Activated gamma-delta T cell (primary cell): ENCODE measurements around the gene STUM.
"Not testable (repeated sequence)": the region's sequence is repeated elsewhere in the genome, so short reads cannot be mapped to it uniquely, and the experiment has no call there.

Source experiments
- DNase-seq: peaks from one replicate; lab custom pipeline; 2025; lab: John Stamatoyannopoulos, UW

STUM gene

DNA sequence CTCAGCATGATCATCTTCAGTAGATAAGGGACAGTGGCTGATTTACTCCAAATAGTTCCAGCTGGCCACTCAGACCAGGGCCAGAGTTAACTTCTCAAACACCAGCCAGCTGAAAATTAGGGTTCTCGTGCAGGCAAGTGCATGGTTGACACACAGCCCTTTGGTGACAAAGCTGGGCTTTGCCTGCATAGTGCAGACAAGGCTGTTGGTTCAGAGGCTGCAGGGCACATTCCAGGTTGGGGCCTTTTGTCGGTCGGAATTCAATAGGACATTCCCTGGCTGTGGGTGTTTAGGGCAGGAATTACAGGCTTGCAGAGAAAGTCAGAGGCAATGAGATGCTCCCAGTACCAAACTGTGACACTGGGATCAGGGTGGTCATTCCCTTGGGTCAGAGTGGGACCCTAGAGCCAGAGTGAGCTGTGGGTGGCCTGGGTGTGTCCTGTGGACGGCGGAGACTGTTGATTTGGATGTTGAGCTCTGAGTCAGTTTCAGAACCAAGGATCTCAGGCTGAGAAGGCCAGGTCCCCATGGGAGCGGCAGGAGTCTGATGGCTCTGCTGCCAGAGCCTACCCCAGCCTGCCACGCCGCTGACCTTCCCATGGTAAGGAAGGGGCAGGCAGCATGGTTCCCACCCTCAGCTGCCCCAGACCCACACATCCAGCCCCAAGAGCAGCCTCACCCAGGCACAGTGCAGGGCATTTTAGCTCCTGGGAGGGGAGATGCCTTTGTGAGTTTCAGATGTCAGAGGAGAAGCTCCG lies 56.2 kb downstream of the STUM start:
- DNase-seq = no peak

DNA sequence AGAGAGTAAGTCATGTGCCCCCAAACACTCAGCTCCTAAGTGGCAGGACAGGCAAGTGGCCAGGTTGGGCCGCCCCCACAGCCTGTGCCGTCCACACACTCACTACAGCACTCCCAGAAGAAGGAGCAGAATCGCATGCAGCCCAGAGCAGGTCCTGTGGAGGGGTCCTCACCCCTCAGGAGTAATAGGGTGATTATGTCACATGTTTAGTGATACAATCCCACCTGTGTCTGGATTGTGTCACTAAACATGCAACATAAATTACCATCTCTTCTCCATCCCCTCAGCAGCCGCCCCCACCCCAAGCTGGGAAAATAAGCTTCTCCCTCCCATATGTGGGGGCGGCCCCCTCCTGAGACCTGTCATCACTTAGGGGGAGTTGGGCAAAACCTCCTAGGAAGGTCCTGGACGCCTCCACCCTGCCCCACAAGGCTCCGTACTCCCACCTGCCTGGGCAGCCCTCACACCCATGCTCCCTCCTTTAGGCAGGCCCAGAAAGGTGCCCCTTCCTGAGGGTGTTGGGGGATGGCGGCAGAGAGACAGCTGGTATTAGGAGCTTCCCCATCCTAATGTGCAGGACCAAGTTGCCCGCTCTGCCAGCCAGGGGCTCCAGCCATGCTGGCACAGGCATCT lies 56.9 kb downstream of the STUM start:
- no peak for DNase-seq

DNA sequence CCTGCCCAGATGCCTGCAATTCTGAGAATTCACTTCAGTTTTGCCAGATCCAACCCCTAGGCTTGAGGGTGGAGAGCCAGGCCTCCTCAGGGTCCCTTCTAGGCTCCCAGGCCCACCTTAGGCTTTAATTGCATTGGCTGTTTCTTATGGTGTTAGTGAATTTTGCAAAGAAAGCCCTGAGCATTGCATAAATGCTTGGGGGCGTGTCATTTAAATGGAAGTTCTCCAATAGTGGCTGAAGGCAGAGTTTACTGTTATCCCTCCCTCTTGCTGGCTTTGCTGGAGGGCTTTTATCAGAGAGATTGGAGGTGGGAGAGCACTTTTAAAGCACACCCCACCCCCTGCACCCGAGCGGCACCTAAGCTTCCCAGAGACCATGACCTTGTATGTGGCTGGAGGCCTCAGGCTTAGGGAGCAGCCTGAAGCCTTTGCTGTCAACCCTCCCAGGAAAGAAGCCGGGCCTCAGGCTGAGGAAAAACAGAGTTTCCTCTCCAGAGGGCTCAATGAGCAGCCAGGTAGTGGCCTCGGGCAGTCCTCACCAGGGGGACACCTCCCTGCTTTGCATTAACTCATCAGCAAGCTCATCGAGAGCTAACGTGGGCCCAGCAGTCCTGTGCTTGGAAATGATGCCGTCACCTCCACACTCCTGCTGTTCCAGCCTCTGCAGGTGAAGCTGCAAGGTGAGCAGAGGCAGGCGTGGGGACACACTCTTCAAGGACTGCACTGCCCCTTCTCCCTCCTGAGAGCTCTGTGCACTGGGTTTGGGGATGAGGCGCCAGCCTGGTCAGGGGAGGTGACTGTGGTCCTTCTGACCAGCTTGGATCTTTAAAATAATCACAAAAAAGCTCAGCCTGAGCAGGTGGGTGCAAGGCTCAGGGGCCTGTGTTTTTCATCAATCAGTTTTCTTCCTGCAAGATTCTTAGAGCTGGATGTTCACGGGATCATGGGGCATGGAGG lies 58.0 kb downstream of the STUM start:
- no peak for DNase-seq

DNA sequence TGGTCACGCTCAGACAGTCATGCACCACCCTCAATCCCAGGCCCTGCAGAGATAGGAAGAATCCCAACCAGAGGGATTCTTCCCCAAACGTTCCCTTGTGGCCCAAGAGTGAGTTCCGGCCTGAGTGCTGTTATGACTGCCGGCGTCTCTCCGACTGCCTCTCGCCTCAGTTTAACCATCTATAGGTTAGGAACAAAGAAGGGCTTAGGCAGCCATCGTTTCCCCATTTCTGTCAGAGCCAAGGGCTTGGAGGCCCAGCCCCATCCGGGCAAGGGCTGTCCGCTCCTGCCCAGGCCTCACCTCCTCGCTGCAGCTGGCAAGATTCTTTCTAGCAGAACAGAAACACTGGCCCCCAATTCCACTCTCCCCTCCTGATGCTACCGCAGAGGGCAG lies 58.7 kb downstream of the STUM start:
- DNase-seq = no peak

DNA sequence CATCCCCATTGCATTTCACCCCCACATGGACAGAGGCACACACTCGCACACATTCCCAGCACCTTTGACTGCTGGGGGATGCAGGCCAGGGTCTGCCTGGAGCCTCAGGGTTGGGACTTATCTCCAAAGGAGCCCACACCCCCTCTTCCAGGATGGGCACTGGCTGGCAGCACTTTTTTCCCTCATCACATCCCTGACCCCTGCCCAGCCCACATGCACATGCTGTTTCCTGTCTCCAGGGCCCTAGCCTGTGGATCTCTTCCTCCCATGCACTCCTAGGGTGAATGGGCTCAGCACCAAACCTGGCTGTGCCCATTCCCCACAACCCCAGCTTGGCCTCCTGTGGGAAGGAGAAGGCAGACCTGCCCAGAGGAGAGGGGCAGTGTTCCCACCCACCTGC lies 59.3 kb downstream of the STUM start:
- no peak for DNase-seq

DNA sequence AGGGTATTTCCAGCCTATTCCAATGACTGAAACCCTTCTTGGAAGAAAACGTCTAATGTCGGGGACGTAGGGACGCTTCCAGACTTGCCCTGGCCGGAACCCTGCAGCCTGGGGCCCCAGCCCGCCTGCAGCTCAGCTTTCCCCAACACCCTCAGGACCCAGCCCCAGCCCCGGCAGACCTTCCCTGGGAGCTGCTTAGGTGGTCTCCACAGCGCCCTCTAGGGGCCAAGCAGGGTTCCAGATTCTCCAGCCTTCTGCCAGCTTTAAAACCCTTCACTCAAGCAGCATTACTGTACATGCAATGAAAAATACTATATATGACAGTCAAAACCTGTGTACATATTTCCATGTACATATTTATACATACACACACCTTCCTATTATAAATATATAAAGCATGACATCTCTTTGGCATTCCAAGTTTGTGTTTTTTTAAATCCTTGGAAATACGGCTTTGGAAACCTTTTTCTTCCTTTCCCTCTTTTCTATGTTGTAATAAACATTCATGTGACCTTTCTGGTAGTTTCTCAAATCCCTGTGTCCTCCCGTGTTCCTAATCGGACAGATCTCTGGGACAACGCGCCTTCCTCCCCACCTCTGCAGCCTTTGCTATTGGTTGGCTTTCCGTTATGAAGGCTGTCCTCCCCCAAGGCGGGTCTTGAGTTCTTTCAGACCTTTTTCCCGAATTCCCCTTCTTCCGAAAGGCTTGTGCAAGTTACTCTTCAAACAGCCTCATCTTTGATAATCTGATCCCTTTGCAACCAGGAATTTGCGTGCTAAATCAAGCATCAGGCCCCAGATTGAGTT lies 60.3 kb downstream of the STUM start:
- DNase-seq = no peak

DNA sequence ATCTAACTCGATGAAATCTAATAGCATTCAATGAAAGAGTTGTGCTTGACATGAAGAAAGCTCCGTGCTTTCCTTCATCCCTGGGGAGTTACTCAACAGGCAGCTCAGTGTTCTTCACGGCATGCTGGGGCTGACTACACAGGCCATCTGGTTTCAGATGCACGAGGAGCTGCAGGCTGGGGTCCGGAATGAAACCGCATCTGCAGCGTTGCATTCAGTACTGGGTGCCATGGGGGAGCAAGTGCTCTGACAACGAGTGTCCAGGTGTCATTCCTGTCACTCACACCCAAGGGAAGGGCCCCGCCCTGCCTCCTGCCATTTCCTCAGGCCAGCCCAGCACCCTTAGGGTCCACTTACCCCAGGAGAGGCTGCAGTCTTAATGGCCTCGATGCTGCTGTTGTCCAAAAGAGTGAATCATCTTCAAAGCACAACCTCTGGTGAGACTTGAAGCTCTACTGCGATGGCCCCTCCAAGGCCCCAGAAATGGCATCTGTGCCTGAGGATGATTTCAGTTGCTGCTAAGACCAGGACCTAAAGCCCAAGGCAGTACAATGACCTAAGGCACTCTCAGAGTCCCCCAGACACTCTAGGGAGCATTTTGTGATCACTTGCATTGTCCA lies 61.4 kb downstream of the STUM start:
- DNase-seq = no peak

DNA sequence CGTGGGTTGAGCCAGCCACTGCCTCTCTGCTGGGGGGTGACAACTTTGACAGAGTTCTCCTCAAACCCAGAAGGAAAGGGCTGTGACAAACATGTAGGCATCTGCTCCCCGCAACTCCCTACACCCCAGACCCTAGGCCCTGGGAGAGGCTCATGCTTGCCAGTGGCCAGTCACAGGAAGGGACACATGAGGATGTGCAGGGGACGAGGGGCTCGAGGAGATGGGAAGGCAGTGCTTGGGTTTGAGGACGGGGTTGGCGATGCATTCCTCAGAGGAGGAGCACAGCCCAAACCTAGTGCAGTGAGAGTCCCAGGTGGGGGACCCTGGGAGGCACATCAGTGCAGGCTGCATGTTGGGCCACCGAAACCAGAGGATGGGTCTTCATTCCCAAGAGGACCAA lies 62.1 kb downstream of the STUM start:
- DNase-seq = no peak

DNA sequence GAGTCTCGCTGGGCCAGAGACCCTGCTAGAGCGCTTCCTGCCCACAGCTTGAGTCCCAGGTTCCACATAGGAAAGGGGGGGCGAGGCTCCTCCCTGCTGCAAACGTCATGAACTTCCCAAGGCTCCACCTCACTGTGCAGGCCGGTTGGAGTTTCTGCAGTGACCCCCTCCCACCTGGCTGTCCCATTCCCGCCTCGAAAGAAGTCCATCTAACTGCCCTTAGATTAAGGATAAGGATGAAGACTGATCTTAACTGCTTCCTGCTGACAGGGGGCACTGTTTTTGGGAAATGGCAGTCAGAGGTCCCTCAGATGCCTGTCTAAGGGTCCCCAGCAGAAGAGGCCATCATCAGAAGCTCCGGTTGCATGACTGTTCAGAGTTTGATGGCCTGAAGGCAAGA lies 62.7 kb downstream of the STUM start:
- DNase-seq = no peak

DNA sequence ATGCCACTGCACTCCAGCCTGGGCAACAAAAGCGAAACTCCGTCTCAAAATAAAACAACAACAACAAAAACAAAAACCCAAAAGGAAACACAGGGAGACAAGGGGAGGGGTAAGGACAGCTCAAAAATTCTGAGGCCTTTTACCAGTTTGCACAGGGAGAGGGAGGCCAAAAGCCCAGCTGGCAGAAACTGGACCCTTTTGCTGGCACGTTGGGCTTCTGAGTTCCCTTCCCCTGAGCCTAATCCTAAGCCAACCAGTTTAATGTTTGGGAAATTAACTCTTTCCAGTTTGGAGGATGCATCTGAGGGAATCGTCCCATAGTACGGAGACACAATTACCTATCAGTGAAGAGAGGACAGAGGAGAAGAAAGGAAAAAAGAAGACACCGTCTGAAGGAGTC lies 63.4 kb downstream of the STUM start:
- DNase-seq = not testable (repeated sequence)

DNA sequence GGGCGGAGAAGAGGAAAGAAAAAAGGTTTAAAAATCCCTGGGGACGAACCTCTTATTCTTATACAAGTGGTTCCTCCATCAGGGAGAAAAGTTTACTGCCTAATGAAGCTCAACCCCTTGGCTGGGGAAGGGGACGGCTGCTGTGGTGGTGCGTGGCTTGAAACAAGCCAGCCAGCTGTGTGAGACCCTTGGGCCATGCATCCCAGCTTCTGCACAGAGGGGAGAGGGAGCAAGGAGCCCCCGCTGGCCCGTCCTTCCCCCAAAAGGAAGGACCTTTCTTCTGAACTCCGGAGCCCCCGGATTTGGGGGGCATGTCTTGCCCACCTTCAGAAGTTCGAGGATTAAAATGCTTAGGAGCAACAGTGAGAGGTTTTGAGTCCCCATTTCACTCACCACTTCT lies 67.3 kb downstream of the STUM start:
- DNase-seq = no peak

DNA sequence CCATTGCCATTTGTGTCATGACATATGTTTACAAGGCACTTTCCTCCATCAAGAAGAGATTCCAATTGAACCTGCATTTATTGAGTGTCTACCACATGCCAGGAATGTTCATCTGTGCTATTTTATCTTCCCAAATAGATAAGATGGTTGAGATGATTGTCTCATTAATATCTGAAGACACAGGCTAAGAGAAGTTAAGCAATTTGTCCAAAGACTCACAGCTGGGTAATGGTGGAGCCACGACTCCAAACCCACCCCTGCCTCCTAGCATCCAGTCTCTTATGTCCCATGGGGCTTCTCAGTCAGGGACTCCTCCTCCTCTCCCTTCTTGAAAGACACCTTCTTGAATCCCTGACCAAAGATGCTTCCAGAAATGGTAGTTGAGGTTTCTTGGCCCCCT lies 68.1 kb downstream of the STUM start:
- no peak for DNase-seq

DNA sequence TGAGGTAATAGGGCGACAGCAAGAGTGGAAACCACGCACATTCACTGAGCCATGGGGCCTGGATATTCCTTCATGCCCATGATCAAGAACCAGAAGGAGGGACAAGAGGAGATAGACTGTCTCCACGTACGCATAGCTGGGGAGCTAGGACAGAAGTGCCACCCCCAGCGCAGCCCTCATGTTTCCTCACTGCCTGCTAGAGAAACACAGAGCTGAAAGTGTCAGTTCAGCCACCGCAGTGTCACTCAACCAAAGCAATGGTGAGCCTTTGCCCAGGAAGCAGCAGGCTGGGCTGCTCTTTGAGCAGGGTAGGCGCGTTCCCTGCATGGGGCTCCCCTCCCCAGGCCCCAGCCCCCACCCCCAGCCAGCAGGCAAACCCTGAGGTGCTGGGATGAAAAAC lies 68.5 kb downstream of the STUM start:
- DNase-seq = no peak

DNA sequence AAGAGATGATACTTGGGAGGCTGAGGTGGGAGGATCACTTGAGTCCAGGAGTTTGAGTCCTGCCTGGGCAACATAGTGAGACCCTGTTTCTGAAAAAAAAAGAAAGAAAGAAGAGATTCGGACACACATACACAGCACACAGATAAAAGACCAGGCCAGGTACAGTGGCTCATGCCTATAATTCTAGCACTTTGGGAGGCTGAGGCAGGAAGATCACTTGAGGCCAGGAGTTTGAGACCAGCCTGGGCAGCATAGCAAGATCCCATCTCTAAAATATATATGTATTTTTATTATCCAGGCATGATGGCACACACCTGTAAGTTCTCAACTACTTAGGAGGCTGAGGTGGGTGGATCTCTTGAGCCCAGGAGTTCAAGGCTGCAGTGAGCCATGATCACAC lies 69.2 kb downstream of the STUM start:
- DNase-seq = not testable (repeated sequence)

DNA sequence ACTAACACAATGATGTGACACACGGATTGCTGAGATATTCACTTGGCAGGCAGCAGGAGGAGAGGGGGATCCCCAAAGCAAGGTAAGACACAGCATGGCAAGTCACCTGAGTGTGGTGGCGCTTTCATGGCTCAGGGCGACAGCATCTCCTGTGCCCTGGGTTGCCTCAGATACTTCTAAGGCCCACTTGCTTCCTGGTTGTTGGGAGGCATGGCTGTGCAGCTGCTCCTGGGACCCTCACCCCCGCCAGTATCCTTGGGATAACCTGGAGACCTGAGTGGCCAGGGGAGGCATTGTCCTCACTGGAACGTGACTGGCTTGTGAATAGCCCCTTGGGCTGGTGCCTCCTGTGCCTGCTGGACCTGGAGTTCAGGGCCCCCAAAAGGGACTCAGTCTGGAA lies 69.8 kb downstream of the STUM start:
- no peak for DNase-seq

DNA sequence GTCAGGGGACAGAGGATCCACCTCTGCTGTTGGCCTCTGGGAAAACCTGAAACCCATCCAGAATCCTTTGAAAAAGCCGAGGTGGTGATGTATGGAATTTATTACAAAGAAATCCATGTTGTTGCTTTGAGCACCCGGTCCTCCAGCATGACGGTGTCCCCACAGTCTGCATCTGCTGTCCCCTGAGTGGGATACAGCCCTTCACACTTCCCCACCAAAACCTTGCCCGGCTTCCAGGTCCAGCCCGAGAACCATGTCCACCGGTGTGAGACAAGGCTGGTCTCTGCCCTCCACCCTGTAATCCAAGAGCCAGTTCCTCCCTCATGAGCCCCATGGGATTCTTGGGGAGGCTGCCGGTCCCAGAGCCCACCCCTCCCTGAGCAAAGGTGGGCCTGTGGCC lies 70.5 kb downstream of the STUM start:
- DNase-seq = no peak

DNA sequence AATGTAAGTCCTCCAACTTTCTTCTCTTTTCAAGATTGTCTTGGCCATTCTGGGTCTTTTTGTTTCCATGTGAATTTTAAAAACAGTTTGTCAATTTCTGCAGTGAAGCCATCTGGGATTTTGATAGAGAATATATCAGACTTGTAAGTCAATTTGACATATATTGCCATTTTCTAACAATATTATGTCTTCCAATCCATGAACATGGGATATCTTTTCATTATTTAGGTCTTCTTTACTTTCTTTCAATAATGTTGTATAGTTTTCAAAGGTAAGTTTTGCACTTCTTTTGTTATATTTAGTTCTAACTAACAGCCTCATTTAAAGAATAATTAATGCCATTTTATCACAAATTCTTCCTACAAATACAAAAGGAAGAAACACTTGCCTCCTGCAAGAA lies 73.4 kb downstream of the STUM start:
- DNase-seq = no peak

DNA sequence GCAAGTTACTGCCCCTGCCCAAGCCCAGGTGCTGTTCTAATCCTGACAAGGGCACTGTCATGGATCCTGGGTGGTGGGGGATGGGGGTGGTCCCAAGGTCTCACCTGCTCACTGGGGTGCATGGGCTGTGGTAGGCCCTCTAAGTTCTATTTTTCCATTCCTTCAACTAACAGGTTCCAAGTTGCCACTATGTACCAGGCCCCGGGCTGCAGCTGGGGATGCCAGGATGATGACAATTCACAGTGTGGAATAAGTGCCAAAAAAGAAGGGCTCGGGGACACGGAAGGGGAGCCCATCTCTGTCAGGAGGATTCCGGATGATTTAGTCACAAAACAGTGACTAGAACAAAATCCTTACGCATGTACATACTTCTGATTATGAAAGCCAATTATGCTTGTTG lies 76.0 kb downstream of the STUM start:
- DNase-seq = no peak

DNA sequence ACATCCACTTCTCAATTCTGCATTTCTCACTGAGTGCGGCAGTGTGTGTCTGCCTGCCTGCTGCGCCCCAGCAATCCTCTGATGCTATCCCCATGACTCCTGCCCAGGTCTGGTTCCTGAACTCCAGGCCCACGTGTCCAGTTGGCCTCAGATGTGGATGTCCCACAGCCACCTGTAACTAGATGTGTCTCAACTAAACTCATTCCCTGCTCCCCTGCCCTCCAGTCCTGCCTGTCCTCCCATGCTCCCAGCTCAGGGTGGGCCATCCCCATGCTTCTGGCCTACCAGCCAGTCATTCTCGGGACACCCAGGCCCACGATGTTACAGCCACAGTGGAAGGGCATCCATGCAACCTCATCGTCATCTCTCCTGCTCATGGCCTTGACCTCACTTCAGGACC lies 76.8 kb downstream of the STUM start:
- DNase-seq = no peak

DNA sequence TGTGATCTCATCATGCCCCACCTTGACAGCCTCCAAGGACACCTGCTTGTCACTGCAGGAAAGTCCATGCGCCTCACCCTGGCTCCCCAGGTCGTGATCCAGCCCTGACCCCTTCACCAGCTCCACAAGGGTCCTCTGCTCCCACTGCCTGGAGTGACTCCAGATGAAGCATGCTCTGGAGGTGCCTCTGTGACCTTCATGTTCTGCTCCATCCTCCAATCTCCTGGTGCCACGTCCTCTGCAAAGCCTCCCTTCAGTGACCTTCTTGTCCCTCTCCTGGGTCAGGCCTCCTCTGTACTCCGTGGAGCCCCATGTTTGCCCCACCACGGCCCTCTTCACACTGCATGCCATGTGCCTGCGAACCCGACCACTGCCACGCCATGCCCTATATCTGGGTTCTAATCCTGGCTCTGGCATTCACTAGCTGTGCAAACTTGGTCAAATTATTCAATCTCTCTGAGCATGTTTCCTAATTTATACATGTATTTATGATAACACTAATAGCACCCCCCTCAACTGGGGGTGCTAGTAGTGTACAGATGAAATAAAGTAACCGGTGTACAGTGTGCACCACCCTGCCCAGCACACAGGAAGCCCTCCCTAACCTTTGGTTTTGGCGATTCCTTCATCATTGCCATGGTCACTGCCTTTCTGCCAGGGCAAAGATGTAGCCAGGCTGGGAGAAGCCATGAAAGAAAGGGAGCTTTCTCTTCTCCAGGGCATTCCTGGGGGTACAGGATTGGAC lies 77.4 kb downstream of the STUM start:
- no peak for DNase-seq

DNA sequence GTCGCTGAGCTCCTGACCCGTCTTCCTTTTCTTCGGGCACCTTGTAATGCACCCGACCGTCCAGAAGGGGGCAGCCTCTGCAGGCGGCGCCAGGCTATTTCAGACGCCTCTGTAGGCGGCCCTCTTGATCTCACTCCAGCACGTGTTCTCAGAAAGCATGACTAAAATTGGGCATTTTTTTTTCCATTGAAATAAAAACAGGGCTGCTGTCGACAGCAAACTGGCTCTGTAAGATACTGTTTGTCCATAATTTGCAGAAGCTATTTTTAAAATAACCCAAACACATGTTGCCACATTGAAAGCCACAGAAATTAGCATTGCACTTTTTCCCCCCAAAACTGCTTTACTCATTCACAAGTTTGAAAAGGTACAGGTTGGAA lies 78.0 kb downstream of the STUM start:
- peak; percentile 32 for DNase-seq
